Activated T-cell treated with anti-CD3 and anti-CD28 coated beads, Interleukin-2, amount 50 U/mL, for 4 hours (primary cell): Measurements from ENCODE around the gene TPD52L3. TPM values are rescaled to one million over a fixed set of nuclear protein-coding genes. Genes with fewer than 3 reads are reported as not detected.

Experiments used
- ATAC-seq, 2 donors: fragments of 200-7000 bp; cut with Tn5 transposase; one replicate each; pipeline ENCODE4 v1.10.0; 2021
- DNase-seq: peaks from one replicate; pipeline ENCODE4 v3.0.0-alpha.2; 2020
- H3K27me3 Mint-ChIP-seq: one replicate; pipeline ENCODE4 v1.8.0; 2021; ENCODE audit warnings: low read depth, mixed read lengths
- H3K36me3 Mint-ChIP-seq: one replicate; pipeline ENCODE4 v1.8.0; 2022; ENCODE audit warnings: mixed read lengths; ENCODE audit not compliant: insufficient read depth
- H3K4me1 Mint-ChIP-seq: one replicate; pipeline ENCODE4 v1.8.0; 2021; ENCODE audit warnings: low read depth, mixed read lengths
- H3K4me3 Mint-ChIP-seq: one replicate; pipeline ENCODE4 v1.8.0; 2021; ENCODE audit warnings: mild to moderate bottlenecking, moderate library complexity, mixed read lengths
- H3K9me3 Mint-ChIP-seq: one replicate; pipeline ENCODE4 v1.8.0; 2021; ENCODE audit warnings: mixed read lengths
- total RNA-seq, 3 donors: library from RNA; stranded (reverse); gene quantifications; one replicate each; pipeline ENCODE4 v1.2.1, GENCODE V29; 2021

TPD52L3 gene
- not detected for total RNA-seq

- no peaks in the 10 kb centered on the region for H3K4me1 Mint-ChIP-seq
- H3K36me3 Mint-ChIP-seq = no peaks in the 10 kb centered on the region
- no peak within 1 kb of the TSS for H3K4me3 Mint-ChIP-seq
- H3K27me3 Mint-ChIP-seq = peaks cover 18% of the 10 kb centered on the region
- no peak for DNase-seq
- no peaks in the 10 kb centered on the region for H3K9me3 Mint-ChIP-seq
- ATAC-seq = no peak
Measured at GRCh38 chr9:6328103-6328502, at the start of gene TPD52L3. Gene TPD52L3, plus strand, starts transcription at chr9:6328375. Its CDS starts 221 bp downstream, at chr9:6328596.

- DNase-seq (no peak), ATAC-seq (no peak)
- Mint-ChIP-seq H3K9me3 (no peaks in the 10 kb centered on the region), H3K36me3 (no peaks in the 10 kb centered on the region), H3K4me1 (no peaks in the 10 kb centered on the region), H3K27me3 (peaks cover 15% of the 10 kb centered on the region), H3K4me3 (no peak overlapping the region)
Measured at GRCh38 chr9:6301858-6302257, 26.3 kb upstream of the TPD52L3 start.

GRCh38 chr9:6302417-6302816 is 25.8 kb upstream of the TPD52L3 start:
- H3K4me3 Mint-ChIP-seq = no peak overlapping the region
- ATAC-seq (no peak), DNase-seq (no peak)
- peaks cover 14% of the 10 kb centered on the region for H3K27me3 Mint-ChIP-seq
- H3K9me3 Mint-ChIP-seq = no peaks in the 10 kb centered on the region
- H3K36me3 Mint-ChIP-seq = no peaks in the 10 kb centered on the region
- H3K4me1 Mint-ChIP-seq = no peaks in the 10 kb centered on the region

- no peak overlapping the region for H3K4me3 Mint-ChIP-seq
- no peaks in the 10 kb centered on the region for H3K4me1 Mint-ChIP-seq
- ATAC-seq = no peak
- no peaks in the 10 kb centered on the region for H3K9me3 Mint-ChIP-seq
- DNase-seq = no peak
- H3K36me3 Mint-ChIP-seq = no peaks in the 10 kb centered on the region
- peaks cover 10% of the 10 kb centered on the region for H3K27me3 Mint-ChIP-seq
Measured at GRCh38 chr9:6304232-6304631, 23.9 kb upstream of the TPD52L3 start.

- Mint-ChIP-seq H3K4me1 (no peaks in the 10 kb centered on the region), H3K9me3 (no peaks in the 10 kb centered on the region), H3K27me3 (peaks cover 10% of the 10 kb centered on the region), H3K36me3 (no peaks in the 10 kb centered on the region), H3K4me3 (no peak overlapping the region)
- ATAC-seq = no peak
- no peak for DNase-seq
Measured at GRCh38 chr9:6305954-6306563, 22.1 kb upstream of the TPD52L3 start.

GRCh38 chr9:6307551-6308096 is 20.6 kb upstream of the TPD52L3 start:
- Mint-ChIP-seq H3K27me3 (peaks cover 10% of the 10 kb centered on the region), H3K36me3 (no peaks in the 10 kb centered on the region), H3K4me1 (no peaks in the 10 kb centered on the region), H3K9me3 (no peaks in the 10 kb centered on the region), H3K4me3 (no peak overlapping the region)
- DNase-seq (no peak), ATAC-seq (no peak)

GRCh38 chr9:6330958-6331634 is 2.9 kb downstream of the TPD52L3 start:
- peaks cover 17% of the 10 kb centered on the region for H3K27me3 Mint-ChIP-seq
- ATAC-seq (no peak), DNase-seq (no peak)
- H3K4me3 Mint-ChIP-seq = no peak overlapping the region
- H3K4me1 Mint-ChIP-seq = no peaks in the 10 kb centered on the region
- H3K9me3 Mint-ChIP-seq = peaks cover 10% of the 10 kb centered on the region
- no peaks in the 10 kb centered on the region for H3K36me3 Mint-ChIP-seq

- Mint-ChIP-seq H3K27me3 (peaks cover 21% of the 10 kb centered on the region), H3K4me3 (no peak overlapping the region), H3K36me3 (no peaks in the 10 kb centered on the region), H3K9me3 (peaks cover 10% of the 10 kb centered on the region), H3K4me1 (no peaks in the 10 kb centered on the region)
- DNase-seq = no peak
- no peak for ATAC-seq
Measured at GRCh38 chr9:6334305-6334704, 6.1 kb downstream of the TPD52L3 start.

GRCh38 chr9:6348766-6349165 is 20.6 kb downstream of the TPD52L3 start:
- Mint-ChIP-seq H3K9me3 (no peaks in the 10 kb centered on the region), H3K4me1 (no peaks in the 10 kb centered on the region), H3K27me3 (peaks cover 13% of the 10 kb centered on the region), H3K4me3 (no peak overlapping the region), H3K36me3 (no peaks in the 10 kb centered on the region)
- ATAC-seq = no peak
- DNase-seq = no peak

- peaks cover 10% of the 10 kb centered on the region for H3K27me3 Mint-ChIP-seq
Measured at GRCh38 chr9:6351737-6352136, 23.6 kb downstream of the TPD52L3 start.

GRCh38 chr9:6354072-6354686 is 26.0 kb downstream of the TPD52L3 start:
- Mint-ChIP-seq H3K9me3 (no peaks in the 10 kb centered on the region), H3K4me3 (no peak overlapping the region), H3K27me3 (peaks cover 8% of the 10 kb centered on the region), H3K36me3 (no peaks in the 10 kb centered on the region), H3K4me1 (peaks cover 3% of the 10 kb centered on the region)
- DNase-seq (no peak), ATAC-seq (peak; percentile 83 to 86)

More at GRCh38 chr9:6351737-6352136, 23.6 kb downstream of the TPD52L3 start:
- Mint-ChIP-seq H3K4me1 (peaks cover 3% of the 10 kb centered on the region), H3K9me3 (no peaks in the 10 kb centered on the region), H3K4me3 (no peak overlapping the region), H3K36me3 (no peaks in the 10 kb centered on the region)
- ATAC-seq (no peak), DNase-seq (no peak)

- H3K4me3 Mint-ChIP-seq = no peak overlapping the region
- no peaks in the 10 kb centered on the region for H3K9me3 Mint-ChIP-seq
- no peak for DNase-seq
- peaks cover 8% of the 10 kb centered on the region for H3K27me3 Mint-ChIP-seq
- ATAC-seq = peak; percentile 57 to 59
- H3K36me3 Mint-ChIP-seq = no peaks in the 10 kb centered on the region
- H3K4me1 Mint-ChIP-seq = peaks cover 3% of the 10 kb centered on the region
Measured at GRCh38 chr9:6355728-6356127, 27.6 kb downstream of the TPD52L3 start.

GRCh38 chr9:6356441-6356840 is 28.3 kb downstream of the TPD52L3 start:
- H3K36me3 Mint-ChIP-seq = no peaks in the 10 kb centered on the region
- H3K27me3 Mint-ChIP-seq = peaks cover 6% of the 10 kb centered on the region
- H3K4me1 Mint-ChIP-seq = peaks cover 3% of the 10 kb centered on the region
- ATAC-seq (no peak), DNase-seq (no peak)
- no peaks in the 10 kb centered on the region for H3K9me3 Mint-ChIP-seq
- H3K4me3 Mint-ChIP-seq = no peak overlapping the region

- peaks cover 3% of the 10 kb centered on the region for H3K4me1 Mint-ChIP-seq
- H3K4me3 Mint-ChIP-seq = no peak overlapping the region
- no peaks in the 10 kb centered on the region for H3K36me3 Mint-ChIP-seq
- ATAC-seq = no peak
- DNase-seq = no peak
- peaks cover 6% of the 10 kb centered on the region for H3K27me3 Mint-ChIP-seq
- no peaks in the 10 kb centered on the region for H3K9me3 Mint-ChIP-seq
Measured at GRCh38 chr9:6356904-6357303, 28.7 kb downstream of the TPD52L3 start.
